GM18526 (cell line): Measurements from ENCODE around the gene MYO7A.

Experiments
- POLR2A ChIP-seq: IDR thresholded peaks from 3 replicates; pipeline ENCODE4 v1.6.1; 2011; ENCODE audit not compliant: insufficient read length; ENCODE audit errors: extremely low read depth

The MYO7A gene

GRCh38 chr11:77102246-77103210 is 25.5 kb upstream of the MYO7A start, which contains the start of gene OMP:
OMP (plus strand) TSS chr11:77102840; CDS start chr11:77102840, 0 bp downstream.
- TF ChIP-seq POLR2A, result no peak

DNA sequence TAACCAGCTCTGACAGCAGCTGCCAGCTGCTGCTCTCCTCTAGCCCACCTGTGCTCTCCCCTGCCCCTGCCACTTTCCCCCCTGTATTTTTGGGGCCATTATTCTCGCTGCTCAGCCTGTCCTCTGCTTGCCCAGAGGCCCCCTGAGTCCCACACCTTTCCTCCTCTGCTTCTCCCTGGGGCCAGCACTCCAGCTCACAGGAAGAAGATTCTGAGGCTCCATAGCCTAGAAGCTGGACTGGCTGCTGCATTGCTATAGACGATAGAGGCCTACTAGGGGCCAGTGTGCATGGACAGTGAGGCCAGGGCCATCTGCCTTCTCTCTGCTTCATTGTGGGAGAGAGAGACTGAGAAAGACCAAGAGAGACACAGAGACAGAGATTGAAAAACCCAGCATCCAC is 24.7 kb upstream of the MYO7A start:
- no peak for TF ChIP-seq POLR2A

- TF ChIP-seq POLR2A, result no peak
Observed at GRCh38 chr11:77104727-77105126, 23.3 kb upstream of the MYO7A start.

- TF ChIP-seq POLR2A, result no peak
Observed at GRCh38 chr11:77106321-77106720, 21.7 kb upstream of the MYO7A start.

DNA sequence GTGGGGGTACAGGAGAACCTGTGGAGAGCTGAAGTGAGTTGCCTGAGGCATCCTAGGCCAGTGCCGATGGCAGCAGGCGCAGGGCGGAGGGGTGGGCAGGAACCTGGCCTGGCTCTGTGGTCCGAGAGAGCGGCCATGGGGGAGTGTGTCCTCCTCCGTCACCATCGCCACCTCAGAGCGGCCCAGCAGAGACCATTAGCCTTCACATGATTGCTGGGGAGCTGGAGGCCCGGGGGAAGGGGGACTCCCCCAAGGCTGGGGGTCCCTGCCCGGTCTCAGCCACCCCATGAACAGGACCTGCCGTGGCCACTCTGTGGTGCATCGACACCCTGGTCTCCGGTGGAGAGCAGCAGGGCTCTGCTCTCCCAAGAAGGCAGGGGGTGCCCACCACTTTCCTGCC is 21.3 kb upstream of the MYO7A start:
- TF ChIP-seq POLR2A, result no peak

- no peak for TF ChIP-seq POLR2A
Observed at GRCh38 chr11:77107950-77108349, 20.1 kb upstream of the MYO7A start.

DNA sequence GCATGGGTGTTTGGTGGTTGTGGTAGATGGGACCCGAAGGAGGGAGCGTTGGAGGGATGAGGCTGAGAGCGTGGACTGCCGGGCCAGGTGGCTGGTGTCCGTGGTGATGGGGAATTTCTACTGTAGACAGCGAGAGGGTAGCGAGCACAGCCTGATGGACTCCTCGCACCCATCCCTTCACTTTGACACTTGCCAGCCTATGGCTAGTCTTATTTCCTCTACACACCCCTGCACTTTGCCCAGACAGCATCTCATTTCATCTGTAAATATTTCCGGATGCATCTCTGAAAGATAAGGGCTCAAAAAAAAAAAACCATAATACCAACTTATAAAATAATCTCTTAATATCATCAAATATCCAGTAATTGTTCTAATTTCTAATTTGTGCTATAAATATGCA is 19.6 kb upstream of the MYO7A start:
- no peak for TF ChIP-seq POLR2A

GRCh38 chr11:77109236-77110019 is 18.6 kb upstream of the MYO7A start:
- no peak for TF ChIP-seq POLR2A

DNA sequence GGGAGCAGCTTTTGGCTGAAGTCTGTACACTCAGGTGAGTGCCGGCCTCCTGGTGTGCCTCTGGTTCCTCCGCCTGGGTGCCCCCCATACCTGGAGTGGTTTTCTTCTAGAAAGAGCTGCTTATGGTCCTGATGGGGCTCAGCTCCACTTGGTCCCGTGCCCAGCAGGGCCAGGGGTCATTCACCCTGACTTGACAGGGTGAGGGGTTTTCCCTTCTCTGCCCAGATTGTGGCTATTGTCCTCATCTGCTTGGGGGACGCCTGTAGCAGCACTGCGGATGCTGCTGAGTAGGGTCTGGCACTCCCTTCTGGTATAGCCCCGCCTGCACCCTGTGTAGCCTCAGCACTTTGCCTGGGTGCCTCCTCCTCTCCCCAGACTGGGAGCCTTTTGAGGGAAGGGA is 17.2 kb upstream of the MYO7A start:
- TF ChIP-seq POLR2A, result no peak

DNA sequence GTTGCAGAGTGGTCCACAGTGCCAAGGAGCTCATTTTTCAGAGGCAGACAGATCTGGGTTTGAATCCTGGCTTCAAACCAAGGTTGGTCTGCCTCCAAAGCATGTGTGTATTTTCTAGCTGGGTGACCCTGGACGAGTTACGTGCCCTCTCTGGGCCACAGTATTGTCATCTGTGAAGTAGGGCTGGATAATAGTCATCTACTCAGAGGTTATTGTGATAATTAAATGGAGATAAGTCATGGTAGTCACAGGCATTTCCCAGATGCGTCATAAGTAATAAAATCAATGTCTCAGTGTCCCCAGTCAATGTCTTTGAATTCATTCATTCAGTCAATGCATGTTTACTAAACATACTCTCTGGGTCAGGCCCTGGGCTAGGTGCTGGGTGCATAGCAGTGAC is 16.8 kb upstream of the MYO7A start:
- no peak for TF ChIP-seq POLR2A

- no peak for TF ChIP-seq POLR2A
Observed at GRCh38 chr11:77111946-77112345, 16.1 kb upstream of the MYO7A start.

DNA sequence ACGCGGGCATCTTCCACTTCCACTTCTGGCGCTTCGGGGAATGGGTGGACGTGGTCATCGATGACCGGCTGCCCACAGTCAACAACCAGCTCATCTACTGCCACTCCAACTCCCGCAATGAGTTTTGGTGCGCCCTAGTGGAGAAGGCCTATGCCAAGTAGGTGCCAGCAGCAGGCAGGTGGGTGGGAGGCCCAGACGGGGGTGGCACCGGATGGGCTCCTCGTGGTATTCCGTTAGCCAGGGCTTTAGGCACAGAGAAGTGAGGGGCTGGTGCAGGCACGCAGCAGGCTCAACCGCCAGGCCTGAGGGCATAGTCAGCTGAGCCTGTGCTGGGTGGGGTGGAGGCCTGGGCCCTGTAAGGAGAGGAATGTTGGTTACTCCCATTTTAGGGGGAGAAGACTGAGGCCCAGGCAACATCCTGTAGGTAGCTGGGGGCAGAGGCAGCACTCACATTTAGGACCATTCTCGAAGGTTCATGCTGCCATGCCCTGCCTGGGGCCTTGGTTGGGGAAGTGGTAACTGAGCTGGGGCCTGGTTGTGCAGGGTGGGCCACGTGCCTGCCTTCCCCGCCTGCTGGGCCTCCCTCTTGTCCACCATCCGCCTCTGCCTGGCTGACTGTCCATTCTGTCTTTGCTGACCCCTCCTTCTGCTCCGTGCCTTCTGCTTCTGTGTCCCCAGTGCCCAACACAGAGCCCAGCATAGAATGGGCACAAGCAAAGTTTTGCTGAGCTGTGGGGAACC is 15.2 kb upstream of the MYO7A start:
- no peak for TF ChIP-seq POLR2A

DNA sequence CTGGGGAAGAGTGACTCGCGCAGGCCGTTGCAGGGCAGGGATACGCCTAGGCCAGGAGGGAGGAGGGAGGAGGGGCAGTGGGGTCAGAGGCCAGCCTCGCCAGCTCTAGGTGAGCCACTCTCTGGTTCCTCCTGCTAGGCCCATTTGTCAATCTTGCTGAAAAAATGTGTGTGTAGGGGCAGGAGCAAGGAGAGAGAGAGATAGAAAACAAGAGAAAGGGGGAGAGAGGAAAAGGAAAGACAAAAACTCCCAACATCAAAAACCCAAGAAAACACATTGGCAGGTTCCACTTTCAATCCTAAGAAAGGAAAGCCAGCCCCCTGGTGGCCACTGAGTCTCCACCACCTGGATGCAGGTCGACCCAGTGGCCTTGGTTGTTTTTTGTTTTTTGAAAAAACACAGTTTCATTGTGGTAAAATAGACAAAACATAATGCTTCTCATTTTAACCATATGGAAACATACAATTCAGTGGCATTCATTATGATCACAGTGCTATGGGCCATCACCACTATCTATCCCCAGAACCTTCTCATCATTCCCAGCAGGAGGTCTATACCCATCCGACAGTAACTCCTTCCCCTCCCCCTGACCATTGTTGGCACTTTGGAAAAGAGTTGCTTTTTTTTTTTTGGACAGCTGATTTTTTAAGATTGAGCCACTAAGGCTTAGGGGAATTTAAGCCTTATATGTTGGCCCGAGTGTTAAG is 14.5 kb upstream of the MYO7A start:
- TF ChIP-seq POLR2A, result no peak

DNA sequence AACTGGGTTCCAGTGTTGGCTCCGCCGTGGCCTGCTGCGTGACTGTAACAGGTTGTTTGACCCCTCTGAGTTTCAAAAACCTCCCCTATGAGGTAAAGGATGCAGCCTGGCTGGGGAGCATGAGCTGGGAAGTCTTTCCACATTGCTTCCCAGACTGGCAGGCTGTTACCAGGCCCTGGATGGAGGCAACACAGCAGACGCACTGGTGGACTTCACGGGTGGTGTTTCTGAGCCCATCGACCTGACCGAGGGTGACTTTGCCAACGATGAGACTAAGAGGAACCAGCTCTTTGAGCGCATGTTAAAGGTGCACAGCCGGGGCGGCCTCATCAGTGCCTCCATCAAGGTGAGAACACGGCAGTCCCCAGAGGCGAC is 14.0 kb upstream of the MYO7A start:
- TF ChIP-seq POLR2A, result no peak

DNA sequence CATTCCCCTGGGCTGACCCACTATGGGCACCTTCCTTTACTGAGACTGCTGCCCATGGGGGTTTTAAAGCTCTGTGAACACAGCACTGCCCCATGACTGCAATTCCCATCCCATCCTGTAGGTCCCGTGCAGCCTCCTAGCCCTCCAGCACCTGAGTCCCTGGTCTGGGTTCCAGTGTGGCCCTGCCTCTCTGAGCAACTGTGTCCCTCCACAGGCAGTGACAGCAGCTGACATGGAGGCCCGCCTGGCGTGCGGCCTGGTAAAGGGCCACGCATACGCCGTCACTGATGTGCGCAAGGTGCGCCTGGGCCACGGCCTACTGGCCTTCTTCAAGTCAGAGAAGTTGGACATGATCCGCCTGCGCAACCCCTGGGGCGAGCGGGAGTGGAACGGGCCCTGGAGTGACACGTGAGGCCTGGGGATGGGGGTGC is 12.8 kb upstream of the MYO7A start:
- TF ChIP-seq POLR2A, result no peak

GRCh38 chr11:77115956-77116355 is 12.1 kb upstream of the MYO7A start:
- TF ChIP-seq POLR2A, result no peak
